ENCODE results near the gene ISG15. TPM values are rescaled to one million over a fixed set of nuclear protein-coding genes. Genes with fewer than 3 reads are reported as not detected.
A peak's percentile ranks its signal among the peaks of the same experiment; 100 is the strongest.

ISG15 gene
- total and polyA plus RNA-seq, 9 of the 15 experiments (the other 6 are each of a cell fraction or from before 2014, with no cell fraction given): 0.40 to 58.3 (median 12.2) TPM

DNA sequence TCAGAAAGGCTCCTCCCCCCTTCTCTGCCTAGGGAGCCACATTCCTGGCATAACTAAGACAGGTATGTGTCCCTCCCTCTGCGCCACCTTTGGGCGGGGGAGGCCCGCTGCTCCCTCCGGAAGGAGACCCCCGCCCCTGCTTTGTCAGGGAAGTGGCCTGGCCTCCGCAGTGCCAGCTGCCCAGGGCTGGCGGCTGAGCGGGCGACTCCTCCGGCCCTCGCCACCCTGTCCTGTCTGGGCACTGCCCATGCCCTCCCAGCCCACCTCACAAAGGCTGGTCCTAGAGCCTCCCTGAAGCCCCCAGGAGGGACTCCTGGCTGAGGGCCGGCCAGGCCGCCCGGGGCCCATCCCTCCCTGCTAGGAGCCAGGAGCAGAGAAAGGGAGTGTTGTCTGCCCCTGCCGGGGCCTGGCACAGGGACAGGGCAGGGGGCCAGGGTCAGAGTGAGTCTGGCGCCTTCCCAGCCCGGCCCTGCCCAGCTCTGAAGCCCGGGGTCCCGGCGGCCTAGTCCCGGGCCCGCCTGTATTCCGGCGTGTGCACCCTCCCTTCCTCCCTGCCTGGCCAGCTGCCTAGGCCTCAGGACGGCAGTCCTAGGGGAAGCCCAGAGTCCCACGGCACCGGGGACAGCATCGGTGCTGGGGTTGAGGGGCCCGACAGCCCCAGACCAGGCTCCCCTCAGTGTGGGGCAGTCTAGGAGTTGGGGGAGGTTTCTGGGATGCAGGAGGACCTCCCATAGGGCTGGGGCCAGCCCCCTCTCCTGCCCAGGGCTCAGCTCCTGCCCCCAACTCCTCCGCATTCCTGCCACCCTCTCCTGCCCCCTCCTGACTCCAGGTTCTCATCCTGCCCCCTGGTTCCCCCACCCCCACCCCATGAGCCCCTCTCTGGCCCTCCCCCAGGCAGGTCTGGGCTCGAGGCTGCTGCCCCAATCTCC, 11.7 kb downstream of the ISG15 start:
- ATAC-seq (no peak), DNase-seq (ENCODE audit: extremely low read depth in 1 of 4, low spot score in 3 of 4) (no peak), FAIRE-seq (no peak)
- in situ Hi-C loops (cut with MboI) (no loop called here), intact Hi-C loops (cut with micrococcal nuclease) (loop anchor here (5.0 kb wide), 1 partner anchor 37 kb away; no protein-coding TSS in a partner anchor)
- POLR2A ChIA-PET: interaction anchor here (1.3 kb wide), 1 partner anchor 8 kb away, joined by 4 read pairs; no protein-coding TSS in a partner anchor
- Histone ChIP-seq H3K4me2 (ENCODE audit: insufficient read depth, low read length) (no peak overlapping the region), H4K20me1 (replicated peaks; ENCODE audit: control insufficient read depth, insufficient read depth, low read length) (peaks cover 22% of the 10 kb centered on the region), H3K27me3 (ENCODE audit: control insufficient read depth in 2 of 2, insufficient read depth in 2 of 2, low read length in 2 of 2) (no peaks in the 10 kb centered on the region), H3K9me3 (replicated peaks; ENCODE audit: control insufficient read depth, insufficient read depth, low read depth, low read length) (no peaks in the 10 kb centered on the region), H3K4me1 (replicated peaks in 1 of 2; ENCODE audit: control insufficient read depth in 2 of 2, insufficient read depth in 2 of 2, low read length in 2 of 2) (peaks cover 29 to 79% of the 10 kb centered on the region in 2 experiments), H3K9me1 (ENCODE audit: control insufficient read depth, insufficient read depth, low read length) (peaks cover 12% of the 10 kb centered on the region), H3K36me3 (ENCODE audit: control insufficient read depth, insufficient read depth, low read length) (peaks cover 58% of the 10 kb centered on the region; the same call in 2 of the 3 replicates), H2AFZ (ENCODE audit: low read depth, low read length) (no peak overlapping the region), H3K79me2 (ENCODE audit: control insufficient read depth, insufficient read depth, low read length) (peaks cover 40% of the 10 kb centered on the region), H3K27ac (ENCODE audit: extremely low read depth, low read depth, low read length) (no peak overlapping the region), H3K9ac (ENCODE audit: insufficient read depth in 1 of 2, low read depth in 2 of 2, low read length in 2 of 2) (peak overlapping the region in 1 of 2 experiments; percentile 43; a peak in 1 of 4 replicates), H3K4me3 (no peak overlapping the region)
- BruUV-seq (replicated peaks): no TSS peak
- CTCF ChIA-PET (ENCODE audit: low intra/inter-chr PET ratio): interaction anchor here (1.2 kb wide), 1 partner anchor 41 kb away, joined by 7 read pairs; no protein-coding TSS in a partner anchor
- WGBS (ENCODE audit: insufficient coverage, low coverage, missing lambda C conversion rate): 88% methylated on average over 15 of the region's 31 CpGs
- TF ChIP-seq POLR2B (IDR thresholded peaks at IDR 0.05; ENCODE audit: low read depth, partially characterized antibody) (no peak), ZNF12 (CRISPR knock-in tag; IDR thresholded peaks at IDR 0.05) (no peak), NR2C2 (CRISPR knock-in tag; IDR thresholded peaks at IDR 0.05) (no peak), NR2C2 (tag; IDR thresholded peaks at IDR 0.05) (no peak), ZBTB7A (IDR thresholded peaks at IDR 0.05; ENCODE audit: borderline replicate concordance, control insufficient read depth, low read depth, low read length) (no peak), BCOR (IDR thresholded peaks at IDR 0.05) (no peak), ARNT (IDR thresholded peaks at IDR 0.05) (no peak), SNRNP70 (optimal IDR thresholded peaks at IDR 0.05; ENCODE audit: low read depth, low read length) (no peak), MED1 (CRISPR knock-in tag; IDR thresholded peaks at IDR 0.05; ENCODE audit: borderline replicate concordance) (0 out of 2 replicates have a peak, but pooled peaks have one; percentile 25), LCOR (CRISPR knock-in tag; IDR thresholded peaks at IDR 0.05) (no peak), PCBP1 (IDR thresholded peaks at IDR 0.05; ENCODE audit: low read depth, low read length, poor library complexity, severe bottlenecking) (peak; percentile 25), DNMT1 (IDR thresholded peaks at IDR 0.05) (no peak), HNRNPL (IDR thresholded peaks at IDR 0.05; ENCODE audit: low read depth, low read length) (peak; percentile 84), NEUROD1 (IDR thresholded peaks at IDR 0.05; ENCODE audit: borderline replicate concordance, low read depth, low read length, partially characterized antibody) (no peak)
- TF ChIP-seq, protein P1, sequence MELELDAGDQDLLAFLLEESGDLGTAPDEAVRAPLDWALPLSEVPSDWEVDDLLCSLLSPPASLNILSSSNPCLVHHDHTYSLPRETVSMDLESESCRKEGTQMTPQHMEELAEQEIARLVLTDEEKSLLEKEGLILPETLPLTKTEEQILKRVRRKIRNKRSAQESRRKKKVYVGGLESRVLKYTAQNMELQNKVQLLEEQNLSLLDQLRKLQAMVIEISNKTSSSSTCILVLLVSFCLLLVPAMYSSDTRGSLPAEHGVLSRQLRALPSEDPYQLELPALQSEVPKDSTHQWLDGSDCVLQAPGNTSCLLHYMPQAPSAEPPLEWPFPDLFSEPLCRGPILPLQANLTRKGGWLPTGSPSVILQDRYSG (tag; conservative IDR thresholded peaks at IDR 0.05; ENCODE audit: low read depth): no peak
- TF ChIP-seq, protein P2, sequence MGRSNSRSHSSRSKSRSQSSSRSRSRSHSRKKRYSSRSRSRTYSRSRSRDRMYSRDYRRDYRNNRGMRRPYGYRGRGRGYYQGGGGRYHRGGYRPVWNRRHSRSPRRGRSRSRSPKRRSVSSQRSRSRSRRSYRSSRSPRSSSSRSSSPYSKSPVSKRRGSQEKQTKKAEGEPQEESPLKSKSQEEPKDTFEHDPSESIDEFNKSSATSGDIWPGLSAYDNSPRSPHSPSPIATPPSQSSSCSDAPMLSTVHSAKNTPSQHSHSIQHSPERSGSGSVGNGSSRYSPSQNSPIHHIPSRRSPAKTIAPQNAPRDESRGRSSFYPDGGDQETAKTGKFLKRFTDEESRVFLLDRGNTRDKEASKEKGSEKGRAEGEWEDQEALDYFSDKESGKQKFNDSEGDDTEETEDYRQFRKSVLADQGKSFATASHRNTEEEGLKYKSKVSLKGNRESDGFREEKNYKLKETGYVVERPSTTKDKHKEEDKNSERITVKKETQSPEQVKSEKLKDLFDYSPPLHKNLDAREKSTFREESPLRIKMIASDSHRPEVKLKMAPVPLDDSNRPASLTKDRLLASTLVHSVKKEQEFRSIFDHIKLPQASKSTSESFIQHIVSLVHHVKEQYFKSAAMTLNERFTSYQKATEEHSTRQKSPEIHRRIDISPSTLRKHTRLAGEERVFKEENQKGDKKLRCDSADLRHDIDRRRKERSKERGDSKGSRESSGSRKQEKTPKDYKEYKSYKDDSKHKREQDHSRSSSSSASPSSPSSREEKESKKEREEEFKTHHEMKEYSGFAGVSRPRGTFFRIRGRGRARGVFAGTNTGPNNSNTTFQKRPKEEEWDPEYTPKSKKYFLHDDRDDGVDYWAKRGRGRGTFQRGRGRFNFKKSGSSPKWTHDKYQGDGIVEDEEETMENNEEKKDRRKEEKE (IDR thresholded peaks at IDR 0.05; ENCODE audit: borderline replicate concordance in 1 of 2, control insufficient read depth in 1 of 2, low read depth in 2 of 2, low read length in 1 of 2): no peak
